LNCAP (cell line): ENCODE results near the gene PRRC2A.

Experiments
- CTCF ChIP-seq: fragments of 450-650 bp; IDR thresholded peaks from 2 replicates; pipeline ENCODE4 v1.5.1; 2017; ENCODE audit warnings: mild to moderate bottlenecking

PRRC2A gene

GRCh38 chr6:31660381-31661261, 40.1 kb downstream of the PRRC2A start, which contains the start of gene C6orf47:
C6orf47 (minus strand) TSS chr6:31660778; CDS start chr6:31659947, 831 bp downstream.
- TF ChIP-seq CTCF = no peak

GRCh38 chr6:31661262-31662123, 41.0 kb downstream of the PRRC2A start:
- no peak for TF ChIP-seq CTCF

GRCh38 chr6:31662124-31662723, 41.7 kb downstream of the PRRC2A start:
- no peak for TF ChIP-seq CTCF

- no peak for TF ChIP-seq CTCF
These were observed 42.8 kb downstream of the PRRC2A start for GRCh38 chr6:31663126-31663960.

- TF ChIP-seq CTCF = no peak
These were observed 43.7 kb downstream of the PRRC2A start for GRCh38 chr6:31663961-31664789.

GRCh38 chr6:31664790-31665500, 44.4 kb downstream of the PRRC2A start, which contains the start of gene GPANK1:
GPANK1 (minus strand) TSS chr6:31664997; CDS start chr6:31664478, 519 bp downstream.
- no peak for TF ChIP-seq CTCF
